ENCODE data around the gene EPHB2.

DNA sequence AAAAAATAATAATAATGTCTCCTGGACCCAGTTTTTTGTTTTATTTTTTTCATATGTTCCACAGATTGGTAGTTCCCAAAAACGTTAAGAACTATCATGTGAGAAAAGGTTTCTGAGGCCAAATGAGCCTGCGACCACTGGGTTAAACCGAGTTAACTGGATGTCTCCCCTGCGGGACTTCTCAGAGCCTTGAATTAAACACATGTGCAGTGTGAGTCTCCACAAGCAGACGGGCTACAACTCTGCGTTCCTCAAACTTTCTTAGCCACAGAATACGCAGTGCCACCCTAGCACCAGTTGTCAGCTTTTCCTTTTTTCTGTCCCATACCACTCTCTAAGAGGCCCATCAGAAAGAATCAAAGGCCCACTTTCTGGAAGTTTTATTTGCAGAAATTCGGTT lies 164.1 kb downstream of the EPHB2 start:
- TF ChIP-seq, protein P1, sequence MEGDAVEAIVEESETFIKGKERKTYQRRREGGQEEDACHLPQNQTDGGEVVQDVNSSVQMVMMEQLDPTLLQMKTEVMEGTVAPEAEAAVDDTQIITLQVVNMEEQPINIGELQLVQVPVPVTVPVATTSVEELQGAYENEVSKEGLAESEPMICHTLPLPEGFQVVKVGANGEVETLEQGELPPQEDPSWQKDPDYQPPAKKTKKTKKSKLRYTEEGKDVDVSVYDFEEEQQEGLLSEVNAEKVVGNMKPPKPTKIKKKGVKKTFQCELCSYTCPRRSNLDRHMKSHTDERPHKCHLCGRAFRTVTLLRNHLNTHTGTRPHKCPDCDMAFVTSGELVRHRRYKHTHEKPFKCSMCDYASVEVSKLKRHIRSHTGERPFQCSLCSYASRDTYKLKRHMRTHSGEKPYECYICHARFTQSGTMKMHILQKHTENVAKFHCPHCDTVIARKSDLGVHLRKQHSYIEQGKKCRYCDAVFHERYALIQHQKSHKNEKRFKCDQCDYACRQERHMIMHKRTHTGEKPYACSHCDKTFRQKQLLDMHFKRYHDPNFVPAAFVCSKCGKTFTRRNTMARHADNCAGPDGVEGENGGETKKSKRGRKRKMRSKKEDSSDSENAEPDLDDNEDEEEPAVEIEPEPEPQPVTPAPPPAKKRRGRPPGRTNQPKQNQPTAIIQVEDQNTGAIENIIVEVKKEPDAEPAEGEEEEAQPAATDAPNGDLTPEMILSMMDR (IDR thresholded peaks at IDR 0.05; ENCODE audit: extremely low read depth in 1 of 2, insufficient read depth in 1 of 2, low read depth in 1 of 2, low read length in 2 of 2) = no peak
- TF ChIP-seq POLR2A (IDR thresholded peaks at IDR 0.05; ENCODE audit: low read depth, low read length) = no peak
- no peak for TF ChIP-seq MYC (IDR thresholded peaks at IDR 0.05; ENCODE audit: low read depth, low read length)
- no peak for TF ChIP-seq EZH2 (IDR thresholded peaks at IDR 0.05; ENCODE audit: borderline replicate concordance, low read depth, low read length, severe bottlenecking)
- TF ChIP-seq POLR2AphosphoS5 (IDR thresholded peaks at IDR 0.05; ENCODE audit: insufficient read depth, low read depth, low read length) = no peak
- TF ChIP-seq, protein P2, sequence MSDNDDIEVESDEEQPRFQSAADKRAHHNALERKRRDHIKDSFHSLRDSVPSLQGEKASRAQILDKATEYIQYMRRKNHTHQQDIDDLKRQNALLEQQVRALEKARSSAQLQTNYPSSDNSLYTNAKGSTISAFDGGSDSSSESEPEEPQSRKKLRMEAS (IDR thresholded peaks at IDR 0.05; ENCODE audit: insufficient read depth, insufficient read length) = no peak
